ENCODE measurements around the gene ICE1. TPM values are rescaled to one million over a fixed set of nuclear protein-coding genes. Genes with fewer than 3 reads are reported as not detected.
"Not testable (repeated sequence)": the region's sequence is repeated elsewhere in the genome, so short reads cannot be mapped to it uniquely, and the experiment has no call there.

ICE1 gene
- total RNA-seq, 1 donor from 2014 or later: 31.8 TPM

GRCh38 chr5:5386329-5386728 is 36.1 kb upstream of the ICE1 start:
- H3K27me3 Mint-ChIP-seq (ENCODE audit: low read depth): no peaks in the 10 kb centered on the region
- H3K4me3 Mint-ChIP-seq (ENCODE audit: low read depth): no peak overlapping the region
- no peaks in the 10 kb centered on the region for H3K36me3 Mint-ChIP-seq (ENCODE audit: low read depth)
- DNase-seq (ENCODE audit: low spot score): no peak
- H3K4me1 Mint-ChIP-seq (ENCODE audit: low read depth): no peaks in the 10 kb centered on the region
- H3K27ac Mint-ChIP-seq: no peak overlapping the region
- intact Hi-C loops (cut with micrococcal nuclease): no loop called here
- H3K9me3 Mint-ChIP-seq: no peaks in the 10 kb centered on the region

GRCh38 chr5:5387192-5387591 is 35.3 kb upstream of the ICE1 start:
- intact Hi-C loops (cut with micrococcal nuclease): no loop called here

GRCh38 chr5:5387777-5388176 is 34.7 kb upstream of the ICE1 start:
- Mint-ChIP-seq H3K36me3 (ENCODE audit: low read depth) (no peaks in the 10 kb centered on the region), H3K27ac (no peak overlapping the region), H3K4me3 (ENCODE audit: low read depth) (no peak overlapping the region), H3K9me3 (no peaks in the 10 kb centered on the region), H3K27me3 (ENCODE audit: low read depth) (no peaks in the 10 kb centered on the region), H3K4me1 (ENCODE audit: low read depth) (no peaks in the 10 kb centered on the region)
- DNase-seq (ENCODE audit: low spot score): no peak
- intact Hi-C loops (cut with micrococcal nuclease): no loop called here

More at GRCh38 chr5:5387192-5387591, 35.3 kb upstream of the ICE1 start:
- Mint-ChIP-seq H3K27ac (no peak overlapping the region), H3K4me1 (ENCODE audit: low read depth) (no peaks in the 10 kb centered on the region), H3K36me3 (ENCODE audit: low read depth) (no peaks in the 10 kb centered on the region), H3K27me3 (ENCODE audit: low read depth) (no peaks in the 10 kb centered on the region), H3K9me3 (no peaks in the 10 kb centered on the region), H3K4me3 (ENCODE audit: low read depth) (no peak overlapping the region)
- DNase-seq (ENCODE audit: low spot score): no peak

- H3K36me3 Mint-ChIP-seq (ENCODE audit: low read depth); H3K27ac Mint-ChIP-seq; H3K9me3 Mint-ChIP-seq; H3K4me1 Mint-ChIP-seq (ENCODE audit: low read depth); H3K4me3 Mint-ChIP-seq (ENCODE audit: low read depth); H3K27me3 Mint-ChIP-seq (ENCODE audit: low read depth); DNase-seq (ENCODE audit: low spot score); intact Hi-C loops (cut with micrococcal nuclease): not testable (repeated sequence)
Measured at GRCh38 chr5:5390121-5390869, 32.2 kb upstream of the ICE1 start.

- H3K9me3 Mint-ChIP-seq; H3K27me3 Mint-ChIP-seq (ENCODE audit: low read depth); H3K27ac Mint-ChIP-seq; H3K4me1 Mint-ChIP-seq (ENCODE audit: low read depth); H3K4me3 Mint-ChIP-seq (ENCODE audit: low read depth); H3K36me3 Mint-ChIP-seq (ENCODE audit: low read depth); DNase-seq (ENCODE audit: low spot score); intact Hi-C loops (cut with micrococcal nuclease): not testable (repeated sequence)
Measured at GRCh38 chr5:5392504-5392903, 30.0 kb upstream of the ICE1 start.

GRCh38 chr5:5394384-5394986 is 28.0 kb upstream of the ICE1 start:
- not testable (repeated sequence) for H3K36me3 Mint-ChIP-seq (ENCODE audit: low read depth)

GRCh38 chr5:5395093-5395492 is 27.4 kb upstream of the ICE1 start:
- intact Hi-C loops (cut with micrococcal nuclease); H3K36me3 Mint-ChIP-seq (ENCODE audit: low read depth); DNase-seq (ENCODE audit: low spot score); H3K4me3 Mint-ChIP-seq (ENCODE audit: low read depth); H3K27ac Mint-ChIP-seq; H3K4me1 Mint-ChIP-seq (ENCODE audit: low read depth); H3K27me3 Mint-ChIP-seq (ENCODE audit: low read depth); H3K9me3 Mint-ChIP-seq: not testable (repeated sequence)

More at GRCh38 chr5:5394384-5394986, 28.0 kb upstream of the ICE1 start:
- H3K4me1 Mint-ChIP-seq (ENCODE audit: low read depth); intact Hi-C loops (cut with micrococcal nuclease); H3K27ac Mint-ChIP-seq; H3K9me3 Mint-ChIP-seq; H3K4me3 Mint-ChIP-seq (ENCODE audit: low read depth); H3K27me3 Mint-ChIP-seq (ENCODE audit: low read depth); DNase-seq (ENCODE audit: low spot score): not testable (repeated sequence)

- Mint-ChIP-seq H3K4me3 (ENCODE audit: low read depth) (no peak overlapping the region), H3K4me1 (ENCODE audit: low read depth) (no peaks in the 10 kb centered on the region), H3K36me3 (ENCODE audit: low read depth) (no peaks in the 10 kb centered on the region), H3K27ac (no peak overlapping the region), H3K27me3 (ENCODE audit: low read depth) (no peaks in the 10 kb centered on the region), H3K9me3 (no peaks in the 10 kb centered on the region)
- DNase-seq (ENCODE audit: low spot score): no peak
- intact Hi-C loops (cut with micrococcal nuclease): no loop called here
Measured at GRCh38 chr5:5398071-5398470, 24.4 kb upstream of the ICE1 start.

GRCh38 chr5:5401095-5401494 is 21.4 kb upstream of the ICE1 start:
- H3K4me3 Mint-ChIP-seq (ENCODE audit: low read depth): no peak overlapping the region
- H3K36me3 Mint-ChIP-seq (ENCODE audit: low read depth): no peaks in the 10 kb centered on the region
- no peaks in the 10 kb centered on the region for H3K4me1 Mint-ChIP-seq (ENCODE audit: low read depth)
- no peak for DNase-seq (ENCODE audit: low spot score)
- no peaks in the 10 kb centered on the region for H3K9me3 Mint-ChIP-seq
- no peak overlapping the region for H3K27ac Mint-ChIP-seq
- intact Hi-C loops (cut with micrococcal nuclease): no loop called here
- no peaks in the 10 kb centered on the region for H3K27me3 Mint-ChIP-seq (ENCODE audit: low read depth)

- no peak for DNase-seq (ENCODE audit: low spot score)
- Mint-ChIP-seq H3K36me3 (ENCODE audit: low read depth) (no peaks in the 10 kb centered on the region), H3K27me3 (ENCODE audit: low read depth) (no peaks in the 10 kb centered on the region), H3K4me1 (ENCODE audit: low read depth) (no peaks in the 10 kb centered on the region), H3K27ac (no peak overlapping the region), H3K9me3 (peaks cover 10% of the 10 kb centered on the region), H3K4me3 (ENCODE audit: low read depth) (no peak overlapping the region)
- intact Hi-C loops (cut with micrococcal nuclease): no loop called here
Measured at GRCh38 chr5:5403741-5404140, 18.7 kb upstream of the ICE1 start.

- Mint-ChIP-seq H3K27ac (no peak overlapping the region), H3K27me3 (ENCODE audit: low read depth) (no peaks in the 10 kb centered on the region), H3K36me3 (ENCODE audit: low read depth) (no peaks in the 10 kb centered on the region), H3K9me3 (peaks cover 16% of the 10 kb centered on the region), H3K4me1 (ENCODE audit: low read depth) (no peaks in the 10 kb centered on the region), H3K4me3 (ENCODE audit: low read depth) (no peak overlapping the region)
- intact Hi-C loops (cut with micrococcal nuclease): no loop called here
- DNase-seq (ENCODE audit: low spot score): no peak
Measured at GRCh38 chr5:5404381-5404780, 18.1 kb upstream of the ICE1 start.

GRCh38 chr5:5405441-5405840 is 17.0 kb upstream of the ICE1 start:
- Mint-ChIP-seq H3K9me3 (peaks cover 25% of the 10 kb centered on the region), H3K4me3 (ENCODE audit: low read depth) (no peak overlapping the region), H3K27me3 (ENCODE audit: low read depth) (no peaks in the 10 kb centered on the region), H3K36me3 (ENCODE audit: low read depth) (no peaks in the 10 kb centered on the region), H3K27ac (no peak overlapping the region), H3K4me1 (ENCODE audit: low read depth) (no peaks in the 10 kb centered on the region)
- intact Hi-C loops (cut with micrococcal nuclease): no loop called here
- DNase-seq (ENCODE audit: low spot score): no peak

GRCh38 chr5:5407924-5408323 is 14.6 kb upstream of the ICE1 start:
- peaks cover 40% of the 10 kb centered on the region for H3K9me3 Mint-ChIP-seq
- DNase-seq (ENCODE audit: low spot score): no peak
- intact Hi-C loops (cut with micrococcal nuclease): no loop called here

More at GRCh38 chr5:5407924-5408323, 14.6 kb upstream of the ICE1 start:
- Mint-ChIP-seq H3K27me3 (ENCODE audit: low read depth) (no peaks in the 10 kb centered on the region), H3K4me1 (ENCODE audit: low read depth) (no peaks in the 10 kb centered on the region), H3K27ac (no peak overlapping the region), H3K36me3 (ENCODE audit: low read depth) (no peaks in the 10 kb centered on the region), H3K4me3 (ENCODE audit: low read depth) (no peak overlapping the region)

All from activated T-helper 2 cell treated with anti-CD3 and anti-CD28 coated beads, Interferon-gamma antibody, Interleukin-2, Interleukin-4, amounts not matched to agents 10 μg/mL and 5 μg/mL and 100 μg/mL, durations not matched to agents 14 hours and 24 hours and 36 hours (primary cell).